NCI-H1092 treated with DMSO at 0.1 percent for 48 hours (cell line): ENCODE results near the gene EBLN2.

Source experiments
- DNase-seq: peaks from one replicate; lab custom pipeline; 2025; lab: John Stamatoyannopoulos, UW

EBLN2 gene

DNA sequence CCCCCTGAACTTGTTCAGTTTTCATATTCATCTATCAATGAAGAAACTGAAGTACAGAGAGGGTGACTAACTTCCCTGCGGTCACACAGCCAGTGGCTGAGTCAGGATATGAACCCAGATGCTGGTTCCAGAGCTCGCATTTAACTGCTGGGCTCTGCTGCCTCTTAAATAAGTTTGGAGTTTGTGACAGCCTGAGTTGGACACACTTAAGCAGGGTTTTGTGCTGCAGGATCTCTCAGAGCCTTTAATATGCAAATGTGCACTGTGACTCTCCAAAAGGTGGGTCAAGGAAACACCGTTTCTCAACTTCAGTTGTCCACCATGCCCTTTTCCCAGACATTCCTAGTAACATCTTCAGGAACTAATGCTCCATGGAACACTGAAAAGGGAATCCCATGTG, 45.8 kb downstream of the EBLN2 start:
- no peak for DNase-seq

DNA sequence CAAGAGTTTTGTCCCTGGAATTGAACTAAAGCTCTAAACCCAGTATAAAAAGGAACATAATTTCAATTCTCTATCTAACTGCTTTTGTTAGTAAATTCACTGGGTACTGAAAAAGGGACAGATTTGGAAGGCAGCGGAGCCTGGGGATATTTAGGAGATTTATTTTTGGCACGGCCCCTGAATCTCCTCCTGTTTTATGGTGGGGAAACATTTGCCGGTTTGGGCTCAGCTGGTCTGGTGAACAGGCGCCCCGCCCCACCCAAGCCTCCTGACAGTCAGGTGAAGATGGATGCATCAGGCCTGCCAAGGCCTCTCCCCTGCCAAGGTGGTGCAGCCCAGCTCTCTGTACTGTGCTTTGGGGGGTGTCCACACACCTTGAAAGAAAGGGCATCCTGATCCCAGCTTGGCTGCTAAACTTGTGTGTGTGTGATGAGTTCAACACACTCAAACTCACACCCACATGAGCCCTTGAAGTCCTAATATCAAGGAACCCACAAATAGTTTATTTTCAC, 46.3 kb downstream of the EBLN2 start:
- no peak for DNase-seq

DNA sequence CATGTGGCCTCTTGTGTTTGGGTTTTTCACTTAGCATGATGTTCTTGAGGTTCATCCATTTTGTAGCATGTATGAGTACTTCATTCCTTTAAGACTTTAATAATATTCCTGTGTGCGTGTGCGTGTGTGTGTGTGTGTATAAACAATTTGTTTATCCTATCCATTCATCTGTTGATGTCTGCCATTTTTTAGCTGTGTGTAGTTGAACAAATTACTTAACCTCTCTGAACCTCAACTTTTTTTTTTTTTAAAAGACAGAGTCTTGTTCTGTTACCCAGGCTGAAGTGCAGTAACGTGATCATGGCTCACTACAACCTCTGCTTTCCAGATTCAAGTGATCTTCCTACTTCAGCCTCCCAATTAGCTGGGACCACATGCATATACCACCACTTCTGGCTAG, 47.3 kb downstream of the EBLN2 start:
- no peak for DNase-seq

DNA sequence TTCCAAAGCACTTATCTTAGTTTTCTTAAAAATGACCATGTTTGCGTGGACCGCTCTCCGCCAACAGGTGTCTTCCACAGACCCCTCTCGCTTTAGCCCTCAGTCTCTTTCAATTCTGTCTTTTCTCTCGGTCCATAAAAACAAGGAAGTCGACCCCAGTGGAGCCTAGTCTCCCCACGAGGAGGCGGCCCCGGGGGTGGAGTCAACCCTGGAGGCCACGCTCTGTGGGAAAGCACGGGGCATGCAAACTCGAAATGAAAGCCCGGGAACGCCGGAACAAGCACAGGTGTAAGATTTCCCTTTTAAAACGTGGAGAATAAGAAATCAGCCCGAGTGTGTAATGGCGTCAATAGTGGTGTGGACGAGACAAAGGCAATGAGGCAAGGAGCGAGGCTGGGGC, 49.1 kb downstream of the EBLN2 start:
- no peak for DNase-seq
